ENCODE data around the gene AQP6.

- TF ChIP-seq POLR2A (IDR thresholded peaks at IDR 0.05; ENCODE audit: low read depth, low read length): no peak
- no peak for TF ChIP-seq ELK1 (IDR thresholded peaks at IDR 0.05; ENCODE audit: low read depth, low read length)
- no peak for TF ChIP-seq CTCF (IDR thresholded peaks at IDR 0.05 in 2 of 3, conservative IDR thresholded peaks at IDR 0.05 in 1 of 3; ENCODE audit: control insufficient read depth in 2 of 3, extremely low read depth in 1 of 3, insufficient read depth in 1 of 3, low read depth in 3 of 3, low read length in 3 of 3)
- TF ChIP-seq EZH2 (IDR thresholded peaks at IDR 0.05; ENCODE audit: borderline replicate concordance, control insufficient read depth, low read depth, low read length): no peak
- TF ChIP-seq RCOR1 (conservative IDR thresholded peaks at IDR 0.05; ENCODE audit: low read depth, low read length): no peak
- no peak for TF ChIP-seq TAF1 (IDR thresholded peaks at IDR 0.05; ENCODE audit: borderline replicate concordance, low read depth, low read length)
- TF ChIP-seq SRF (IDR thresholded peaks at IDR 0.05; ENCODE audit: low read depth in 2 of 2, low read length in 2 of 2): no peak
- TF ChIP-seq CHD4 (IDR thresholded peaks at IDR 0.05): no peak
- no peak for TF ChIP-seq GABPA (IDR thresholded peaks at IDR 0.05; ENCODE audit: low read depth)
- no peak for TF ChIP-seq PRDM15 (CRISPR knock-in tag; IDR thresholded peaks at IDR 0.05)
Measured at GRCh38 chr12:49965836-49966235, 6.9 kb upstream of the AQP6 start.
